ENCODE measurements around the gene PRKN.

PRKN gene

GRCh38 chr6:162615016-162615705 lies 112.4 kb downstream of the PRKN start:
- DNase-seq (ENCODE audit: low spot score): no peak

GRCh38 chr6:162613310-162613709 lies 114.3 kb downstream of the PRKN start:
- DNase-seq (ENCODE audit: low spot score): no peak

- DNase-seq (ENCODE audit: low spot score): no peak
Observed at GRCh38 chr6:162612613-162613012, 115.0 kb downstream of the PRKN start.

GRCh38 chr6:162610351-162610750 lies 117.2 kb downstream of the PRKN start:
- DNase-seq (ENCODE audit: low spot score): no peak

- DNase-seq (ENCODE audit: low spot score): no peak
Observed at GRCh38 chr6:162605881-162606280, 121.7 kb downstream of the PRKN start.

- DNase-seq (ENCODE audit: low spot score): no peak
Observed at GRCh38 chr6:162603231-162604015, 124.1 kb downstream of the PRKN start.

- no peak for DNase-seq (ENCODE audit: low spot score)
Observed at GRCh38 chr6:162602759-162603158, 124.8 kb downstream of the PRKN start.

- DNase-seq (ENCODE audit: low spot score): no peak
Observed at GRCh38 chr6:162596676-162597075, 130.9 kb downstream of the PRKN start.

- DNase-seq (ENCODE audit: low spot score): no peak
Observed at GRCh38 chr6:162591517-162591916, 136.0 kb downstream of the PRKN start.

- DNase-seq (ENCODE audit: low spot score): no peak
Observed at GRCh38 chr6:162581988-162582780, 145.4 kb downstream of the PRKN start.

- no peak for DNase-seq (ENCODE audit: low spot score)
Observed at GRCh38 chr6:162580619-162581018, 146.9 kb downstream of the PRKN start.

- DNase-seq (ENCODE audit: low spot score): no peak
Observed at GRCh38 chr6:162576016-162576415, 151.6 kb downstream of the PRKN start.

- no peak for DNase-seq (ENCODE audit: low spot score)
Observed at GRCh38 chr6:162572240-162572639, 155.3 kb downstream of the PRKN start.

- DNase-seq (ENCODE audit: low spot score): no peak
Observed at GRCh38 chr6:162568266-162568665, 159.3 kb downstream of the PRKN start.

- DNase-seq (ENCODE audit: low spot score): no peak
Observed at GRCh38 chr6:162562041-162562440, 165.5 kb downstream of the PRKN start.

- DNase-seq (ENCODE audit: low spot score): no peak
Observed at GRCh38 chr6:162560891-162561290, 166.7 kb downstream of the PRKN start.

GRCh38 chr6:162554531-162554930 lies 173.0 kb downstream of the PRKN start:
- no peak for DNase-seq (ENCODE audit: low spot score)

GRCh38 chr6:162546905-162547304 lies 180.7 kb downstream of the PRKN start:
- no peak for DNase-seq (ENCODE audit: low spot score)

- no peak for DNase-seq (ENCODE audit: low spot score)
Observed at GRCh38 chr6:162543221-162543620, 184.3 kb downstream of the PRKN start.

- DNase-seq (ENCODE audit: low spot score): no peak
Observed at GRCh38 chr6:162541019-162541601, 186.5 kb downstream of the PRKN start.

GRCh38 chr6:162539321-162539720 lies 188.2 kb downstream of the PRKN start:
- no peak for DNase-seq (ENCODE audit: low spot score)

- no peak for DNase-seq (ENCODE audit: low spot score)
Observed at GRCh38 chr6:162538643-162539064, 188.9 kb downstream of the PRKN start.
